Loucy (cell line): ENCODE results near the gene COMTD1.

ENCODE experiments used
- EZH2phosphoT487 ChIP-seq: fragments of 200-600 bp; IDR thresholded peaks from 2 replicates; pipeline ENCODE4 v1.6.1; 2018; ENCODE audit warnings: antibody characterized with exemption, mild to moderate bottlenecking, moderate library complexity, borderline replicate concordance
- TF ChIP-seq, protein P1 (sequence below): fragments of 200-600 bp; sonication (generic); conservative IDR thresholded peaks from 2 replicates; pipeline ENCODE4 v1.5.1; 2014; ENCODE audit warnings: mild to moderate bottlenecking, antibody characterized with exemption, low read length

DNA sequence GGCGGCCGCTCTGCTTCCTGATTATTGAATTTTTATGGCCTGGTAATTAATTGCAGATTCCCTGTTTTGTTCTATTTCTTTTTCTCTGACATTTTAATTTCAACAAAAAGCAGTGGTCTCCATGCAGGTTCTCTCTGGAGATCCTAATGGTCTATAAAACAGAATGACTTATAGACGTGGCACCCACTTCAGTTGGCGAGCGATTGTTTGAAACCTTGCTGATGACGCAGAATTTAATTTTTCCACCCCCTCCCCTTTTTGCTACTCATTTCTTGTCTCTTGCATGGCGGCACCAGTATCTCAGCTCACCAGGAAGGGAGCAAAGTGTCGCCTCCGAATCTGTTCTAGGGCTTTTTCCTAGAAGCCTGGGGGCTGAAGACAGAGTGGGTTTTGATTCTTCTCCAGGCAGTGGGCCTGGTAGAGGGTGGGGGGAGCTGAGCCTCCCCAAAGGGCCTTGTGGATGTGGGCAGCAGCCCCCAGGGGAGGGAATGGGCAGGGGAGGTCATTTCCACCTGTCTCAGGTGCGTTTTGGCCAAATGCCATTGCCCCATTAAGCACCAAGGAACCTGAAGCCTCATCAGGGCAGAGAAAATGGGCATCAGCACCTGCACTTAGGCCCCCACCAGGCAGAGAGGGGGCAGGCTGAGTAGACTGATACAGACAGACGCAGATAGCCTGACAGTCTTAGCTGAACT, 3.5 kb upstream of the COMTD1 start:
- TF ChIP-seq, protein P1, sequence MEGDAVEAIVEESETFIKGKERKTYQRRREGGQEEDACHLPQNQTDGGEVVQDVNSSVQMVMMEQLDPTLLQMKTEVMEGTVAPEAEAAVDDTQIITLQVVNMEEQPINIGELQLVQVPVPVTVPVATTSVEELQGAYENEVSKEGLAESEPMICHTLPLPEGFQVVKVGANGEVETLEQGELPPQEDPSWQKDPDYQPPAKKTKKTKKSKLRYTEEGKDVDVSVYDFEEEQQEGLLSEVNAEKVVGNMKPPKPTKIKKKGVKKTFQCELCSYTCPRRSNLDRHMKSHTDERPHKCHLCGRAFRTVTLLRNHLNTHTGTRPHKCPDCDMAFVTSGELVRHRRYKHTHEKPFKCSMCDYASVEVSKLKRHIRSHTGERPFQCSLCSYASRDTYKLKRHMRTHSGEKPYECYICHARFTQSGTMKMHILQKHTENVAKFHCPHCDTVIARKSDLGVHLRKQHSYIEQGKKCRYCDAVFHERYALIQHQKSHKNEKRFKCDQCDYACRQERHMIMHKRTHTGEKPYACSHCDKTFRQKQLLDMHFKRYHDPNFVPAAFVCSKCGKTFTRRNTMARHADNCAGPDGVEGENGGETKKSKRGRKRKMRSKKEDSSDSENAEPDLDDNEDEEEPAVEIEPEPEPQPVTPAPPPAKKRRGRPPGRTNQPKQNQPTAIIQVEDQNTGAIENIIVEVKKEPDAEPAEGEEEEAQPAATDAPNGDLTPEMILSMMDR = no peak
- no peak for TF ChIP-seq EZH2phosphoT487
